BE2C (cell line): ENCODE measurements around the gene OPRL1.

Experiments used
- DNase-seq: peaks from one replicate; pipeline ENCODE4 v3.0.0-alpha.2; 2020
- H3K27me3 ChIP-seq: fragments of 250-450 bp; sonication (Bioruptor Pico); 2 replicates; pipeline ENCODE4 v1.5.1; 2020; ENCODE audit warnings: mild to moderate bottlenecking
- H3K36me3 ChIP-seq: fragments of 250-450 bp; sonication (Bioruptor Pico); 2 replicates; pipeline ENCODE4 v1.5.1; 2020; ENCODE audit warnings: mild to moderate bottlenecking
- H3K4me1 ChIP-seq: fragments of 250-450 bp; sonication (Bioruptor Pico); 2 replicates; pipeline ENCODE4 v1.5.1; 2020
- H3K4me3 ChIP-seq: 2 replicates; pipeline ENCODE4 v1.5.1; 2011; ENCODE audit warnings: low read depth, low read length
- H3K9me3 ChIP-seq: fragments of 250-450 bp; sonication (Bioruptor Pico); 2 replicates; pipeline ENCODE4 v1.5.1; 2020
- TF ChIP-seq, protein P1 (sequence below): IDR thresholded peaks from 2 replicates; pipeline ENCODE4 v1.5.1; 2012; ENCODE audit warnings: mild to moderate bottlenecking, low read depth, low read length

OPRL1 gene

DNA sequence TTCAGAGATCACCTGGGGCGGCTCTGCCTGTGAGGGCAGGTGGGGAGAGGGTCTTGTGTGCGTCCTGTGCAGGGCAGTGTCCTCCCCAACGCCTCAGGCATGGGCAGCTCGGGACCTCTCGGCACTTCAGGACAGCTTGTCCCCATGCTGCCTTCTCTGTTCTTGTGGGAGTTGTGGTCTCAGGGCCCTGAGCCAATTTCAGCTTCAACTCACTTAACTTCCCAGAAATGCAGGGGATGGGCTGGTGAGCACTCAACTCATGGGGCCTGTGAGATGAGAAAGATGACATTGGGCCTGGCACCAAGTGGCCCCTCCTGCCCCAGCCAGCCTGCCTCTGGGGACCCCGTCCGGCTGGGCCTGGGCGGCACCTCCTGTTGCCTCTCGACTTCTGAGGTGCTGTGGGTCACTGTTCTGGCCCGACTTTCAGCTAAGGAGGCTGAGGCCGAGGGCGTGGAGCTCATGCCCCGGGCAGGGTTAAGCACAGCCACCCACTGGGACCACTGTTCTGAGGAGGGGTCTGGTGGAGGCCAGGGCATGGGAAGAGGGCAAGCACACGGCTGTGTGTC, 7.3 kb upstream of the OPRL1 start:
- H3K27me3 ChIP-seq, result no peaks in the 10 kb centered on the region
- TF ChIP-seq, protein P1, sequence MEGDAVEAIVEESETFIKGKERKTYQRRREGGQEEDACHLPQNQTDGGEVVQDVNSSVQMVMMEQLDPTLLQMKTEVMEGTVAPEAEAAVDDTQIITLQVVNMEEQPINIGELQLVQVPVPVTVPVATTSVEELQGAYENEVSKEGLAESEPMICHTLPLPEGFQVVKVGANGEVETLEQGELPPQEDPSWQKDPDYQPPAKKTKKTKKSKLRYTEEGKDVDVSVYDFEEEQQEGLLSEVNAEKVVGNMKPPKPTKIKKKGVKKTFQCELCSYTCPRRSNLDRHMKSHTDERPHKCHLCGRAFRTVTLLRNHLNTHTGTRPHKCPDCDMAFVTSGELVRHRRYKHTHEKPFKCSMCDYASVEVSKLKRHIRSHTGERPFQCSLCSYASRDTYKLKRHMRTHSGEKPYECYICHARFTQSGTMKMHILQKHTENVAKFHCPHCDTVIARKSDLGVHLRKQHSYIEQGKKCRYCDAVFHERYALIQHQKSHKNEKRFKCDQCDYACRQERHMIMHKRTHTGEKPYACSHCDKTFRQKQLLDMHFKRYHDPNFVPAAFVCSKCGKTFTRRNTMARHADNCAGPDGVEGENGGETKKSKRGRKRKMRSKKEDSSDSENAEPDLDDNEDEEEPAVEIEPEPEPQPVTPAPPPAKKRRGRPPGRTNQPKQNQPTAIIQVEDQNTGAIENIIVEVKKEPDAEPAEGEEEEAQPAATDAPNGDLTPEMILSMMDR, result no peak
- no peak for DNase-seq
- no peaks in the 10 kb centered on the region; the same call in 1 of the 2 replicates for H3K36me3 ChIP-seq
- H3K4me1 ChIP-seq, result 0 out of 2 replicates have a peak, but pooled peaks cover 3% of the 10 kb centered on the region
- H3K9me3 ChIP-seq, result no peaks in the 10 kb centered on the region
- no peak overlapping the region for H3K4me3 ChIP-seq

DNA sequence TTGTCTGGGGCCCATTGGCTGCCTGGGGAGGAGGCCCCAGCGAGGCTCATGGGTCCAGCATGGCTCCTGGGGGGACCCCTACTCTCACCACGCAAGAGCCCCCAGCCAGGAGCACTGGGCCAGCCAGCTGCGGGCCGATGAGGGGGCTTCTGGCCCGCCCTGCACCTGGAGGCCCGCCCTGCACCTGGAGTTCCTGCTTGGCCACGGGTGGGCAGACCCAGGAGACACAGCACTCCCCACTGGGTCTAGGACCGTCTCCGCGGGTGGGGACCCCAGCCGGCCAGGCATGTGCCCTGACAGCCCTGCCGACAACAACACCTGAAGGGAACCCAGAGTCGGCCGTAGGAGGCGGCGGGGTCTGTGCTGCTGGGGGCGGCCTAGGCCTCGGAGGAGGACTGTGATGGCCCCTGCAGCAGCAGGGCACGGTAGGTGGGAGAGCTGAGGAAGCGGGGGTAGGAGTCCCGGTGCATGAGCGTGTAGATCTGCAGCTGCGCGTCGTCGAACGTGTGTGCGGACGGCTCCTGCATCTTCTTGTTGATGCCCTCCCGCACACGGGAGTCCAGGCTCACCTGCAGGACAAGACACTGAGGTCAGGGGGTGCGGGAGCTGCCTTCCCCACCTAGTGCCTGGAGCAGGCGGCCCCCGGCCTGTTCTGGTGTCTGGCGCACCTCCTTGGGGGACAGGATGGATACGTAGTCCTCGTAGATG, 6.3 kb upstream of the OPRL1 start:
- DNase-seq, result no peak
- H3K27me3 ChIP-seq, result no peaks in the 10 kb centered on the region
- 0 out of 2 replicates have a peak, but pooled peaks cover 3% of the 10 kb centered on the region for H3K4me1 ChIP-seq
- no peaks in the 10 kb centered on the region for H3K9me3 ChIP-seq
- H3K4me3 ChIP-seq, result no peak overlapping the region
- no peaks in the 10 kb centered on the region; the same call in 1 of the 2 replicates for H3K36me3 ChIP-seq
- TF ChIP-seq, protein P1, result no peak

DNA sequence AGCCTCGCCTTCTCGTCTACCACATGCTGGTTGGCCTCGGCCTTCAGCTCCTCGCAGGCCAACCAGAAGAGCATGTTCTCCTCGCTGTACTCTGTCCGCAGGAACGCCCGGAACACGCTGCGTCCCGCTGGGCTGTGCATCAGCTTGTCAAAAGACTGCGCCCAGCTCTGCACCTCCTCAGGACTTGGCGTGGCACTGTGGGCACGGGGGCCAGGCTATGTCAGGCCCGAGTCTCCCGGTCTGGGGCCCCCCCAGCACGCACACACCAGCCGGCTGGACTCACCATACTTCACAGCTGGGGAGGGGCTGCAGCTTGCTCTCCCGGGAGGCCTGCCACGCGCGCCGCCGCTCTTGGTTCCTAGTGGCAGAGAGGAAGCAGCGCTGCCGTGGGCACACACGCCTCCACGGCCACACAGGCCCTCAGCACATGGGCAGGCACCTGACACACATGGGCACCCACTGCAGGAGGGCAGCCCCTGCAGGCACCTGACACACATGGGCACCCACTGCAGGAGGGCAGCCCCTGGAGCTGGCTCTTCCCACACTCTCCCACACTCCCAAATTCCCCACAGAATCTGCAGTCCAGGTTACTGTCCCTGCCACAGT, 5.6 kb upstream of the OPRL1 start:
- no peaks in the 10 kb centered on the region; the same call in 1 of the 2 replicates for H3K36me3 ChIP-seq
- H3K4me1 ChIP-seq, result 0 out of 2 replicates have a peak, but pooled peaks cover 3% of the 10 kb centered on the region
- TF ChIP-seq, protein P1, result no peak

DNA sequence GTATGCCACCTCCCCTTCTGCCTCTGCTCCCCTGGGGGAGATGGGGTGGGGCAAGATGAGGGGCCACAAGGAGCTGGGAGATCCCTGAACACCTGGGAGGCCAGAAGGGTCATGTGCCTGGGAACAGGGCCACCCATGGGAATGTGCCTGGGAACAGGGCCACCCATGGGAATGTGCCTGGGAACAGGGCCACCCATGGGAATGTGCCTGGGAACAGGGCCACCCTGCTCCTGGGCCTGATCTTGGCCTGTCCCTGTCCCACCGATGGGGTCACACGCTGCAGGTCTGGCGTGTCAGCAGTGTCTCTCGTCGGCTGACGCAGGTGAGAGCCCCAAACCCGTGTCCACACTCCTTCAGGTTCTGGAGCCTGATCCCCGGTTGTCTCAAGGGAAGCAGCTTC, 4.9 kb upstream of the OPRL1 start:
- H3K36me3 ChIP-seq, result no peaks in the 10 kb centered on the region; the same call in 1 of the 2 replicates

More for the DNA sequence above, 5.6 kb upstream of the OPRL1 start:
- no peaks in the 10 kb centered on the region for H3K27me3 ChIP-seq
- DNase-seq, result no peak
- H3K9me3 ChIP-seq, result no peaks in the 10 kb centered on the region
- no peak overlapping the region for H3K4me3 ChIP-seq

DNA sequence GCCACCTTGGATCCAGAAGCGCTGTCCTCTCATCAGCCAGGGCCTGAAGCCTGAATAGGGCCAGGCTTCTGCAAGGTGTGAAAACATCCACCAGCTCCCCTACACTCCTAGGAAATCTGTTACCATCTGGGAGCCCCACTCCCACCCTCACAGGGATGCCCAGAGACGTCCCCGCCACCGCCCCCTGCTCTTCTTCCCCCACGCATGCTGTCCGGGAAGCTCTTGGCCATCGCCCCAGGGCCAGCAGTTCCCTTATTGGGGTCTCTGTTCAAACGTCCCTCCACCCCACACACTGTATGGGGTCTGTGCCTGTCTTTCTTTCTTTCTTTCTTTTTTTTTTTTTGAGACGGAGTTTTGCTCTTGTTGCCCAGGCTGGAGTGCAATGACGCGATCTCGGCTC, 4.3 kb upstream of the OPRL1 start:
- Histone ChIP-seq H3K4me3 (no peak overlapping the region), H3K36me3 (no peaks in the 10 kb centered on the region; the same call in 1 of the 2 replicates), H3K9me3 (no peaks in the 10 kb centered on the region), H3K4me1 (no peaks in the 10 kb centered on the region), H3K27me3 (no peaks in the 10 kb centered on the region)
- TF ChIP-seq, protein P1, result no peak
- DNase-seq, result no peak

More for the DNA sequence above, 4.9 kb upstream of the OPRL1 start:
- DNase-seq, result no peak
- Histone ChIP-seq H3K4me1 (no peaks in the 10 kb centered on the region), H3K27me3 (no peaks in the 10 kb centered on the region), H3K9me3 (no peaks in the 10 kb centered on the region), H3K4me3 (no peak overlapping the region)
- TF ChIP-seq, protein P1, result no peak
